Smooth muscle cell (in vitro differentiated cells): ENCODE measurements around the gene GNG7. TPM values are rescaled to one million over a fixed set of nuclear protein-coding genes. Genes with fewer than 3 reads are reported as not detected.

Experiments used
- DNase-seq: peaks from one replicate; lab custom pipeline; 2025; ENCODE audit not compliant: unreplicated experiment; lab: John Stamatoyannopoulos, UW
- H2AFZ ChIP-seq: fragments of 200-600 bp; sonication (generic); 2 replicates; pipeline ENCODE4 v1.6.0; 2016; ENCODE audit warnings: antibody characterized with exemption, low read depth, mild to moderate bottlenecking
- H3F3A ChIP-seq: fragments of 200-600 bp; sonication (generic); 2 replicates; pipeline ENCODE4 v1.6.0; 2017; ENCODE audit warnings: antibody characterized with exemption, low read depth
- H3K27ac ChIP-seq: fragments of 200-600 bp; sonication (generic); 2 replicates; pipeline ENCODE4 v1.5.1; 2016; ENCODE audit warnings: low read depth, mild to moderate bottlenecking
- H3K27me3 ChIP-seq: fragments of 200-600 bp; sonication (generic); 2 replicates; pipeline ENCODE4 v1.6.1; 2016; ENCODE audit warnings: low read depth, mild to moderate bottlenecking
- H3K36me3 ChIP-seq: fragments of 200-600 bp; sonication (generic); 2 replicates; pipeline ENCODE4 v1.5.1; 2016; ENCODE audit warnings: low read depth
- H3K4me1 ChIP-seq: fragments of 200-600 bp; sonication (generic); 2 replicates; pipeline ENCODE4 v1.5.1; 2016; ENCODE audit warnings: low read depth
- H3K4me2 ChIP-seq: fragments of 200-600 bp; sonication (generic); 2 replicates; pipeline ENCODE4 v1.6.0; 2016; ENCODE audit warnings: mild to moderate bottlenecking
- H3K4me3 ChIP-seq: fragments of 200-600 bp; sonication (generic); 2 replicates; pipeline ENCODE4 v1.5.1; 2016; ENCODE audit warnings: mild to moderate bottlenecking
- H3K79me2 ChIP-seq: fragments of 200-600 bp; sonication (generic); 2 replicates; pipeline ENCODE4 v1.6.0; 2016; ENCODE audit warnings: low read depth, mild to moderate bottlenecking
- H3K9ac ChIP-seq: fragments of 200-600 bp; sonication (generic); 2 replicates; pipeline ENCODE4 v1.6.0; 2016; ENCODE audit warnings: low read depth
- H3K9me3 ChIP-seq: fragments of 200-600 bp; sonication (generic); replicated peaks from 2 replicates; pipeline ENCODE4 v1.5.1; 2016; ENCODE audit warnings: low read depth
- H4K20me1 ChIP-seq: fragments of 200-600 bp; sonication (generic); 2 replicates; pipeline ENCODE4 v1.6.0; 2016; ENCODE audit warnings: low read depth
- CTCF ChIP-seq: fragments of 200-600 bp; sonication (generic); IDR thresholded peaks from 2 replicates; pipeline ENCODE4 v1.5.1; 2017; ENCODE audit warnings: borderline replicate concordance, mild to moderate bottlenecking, antibody characterized with exemption; ENCODE audit not compliant: insufficient read depth, poor library complexity, severe bottlenecking
- WGBS: methylation state at CpG from one replicate; pipeline ENCODE4 v1.1.7; 2016; ENCODE audit warnings: low lambda C conversion rate; 5-methylcytosine and 5-hydroxymethylcytosine counted together
- polyA plus RNA-seq: library from polyadenylated mRNA; unstranded; fragments of >200 nt; fragmentation: Nextera tagmentation; extraction: Ambion mirVana; gene quantifications from 2 replicates; pipeline ENCODE4 v1.2.1, GENCODE V29; 2016
- total RNA-seq: library from RNA; depleted of rRNA; stranded (reverse); fragments of >200 nt; gene quantifications from 2 replicates; pipeline ENCODE4 v1.2.3, GENCODE V29; 2014

GNG7 gene
- total and polyA plus RNA-seq, 2 experiments from 2014 or later = 1.7 to 2.6 TPM

DNA sequence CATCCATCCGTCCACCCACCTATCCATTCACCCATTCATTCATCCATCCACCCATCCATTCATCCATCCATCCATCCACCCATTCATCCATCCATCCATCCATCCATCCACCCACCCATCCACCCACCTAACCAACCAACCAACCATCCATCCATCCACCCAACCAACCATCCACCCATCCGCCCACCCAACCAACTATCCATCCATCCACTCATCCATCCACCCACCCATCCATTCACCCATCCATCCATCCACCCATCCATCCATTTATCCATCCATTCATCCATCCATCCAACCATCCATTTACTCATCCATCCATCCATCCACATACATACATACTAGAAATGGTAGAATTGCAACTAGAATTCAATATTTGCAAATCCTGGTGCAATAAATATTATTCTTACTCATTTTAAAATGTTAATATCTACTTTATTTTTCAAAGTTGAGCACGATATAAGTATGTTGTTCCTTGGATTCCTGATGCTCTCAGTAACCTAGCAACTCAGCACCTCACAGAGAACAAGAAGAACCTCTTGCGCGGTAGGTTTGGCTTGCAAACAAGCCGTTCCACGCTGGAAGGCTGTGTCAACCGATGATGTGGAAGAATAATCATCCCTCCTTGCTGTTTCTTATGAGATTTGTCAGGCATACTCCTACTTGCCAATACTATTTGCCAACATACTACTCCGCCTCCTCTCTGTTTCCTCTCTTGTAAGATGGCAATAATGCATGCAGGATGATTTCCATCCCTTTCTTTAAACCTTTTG, 111.7 kb downstream of the GNG7 start:
- no peaks in the 10 kb centered on the region for H3F3A ChIP-seq
- no peaks in the 10 kb centered on the region for H3K36me3 ChIP-seq
- no peak for DNase-seq
- H3K9me3 ChIP-seq = no peaks in the 10 kb centered on the region
- no peak overlapping the region for H3K4me2 ChIP-seq
- no peak overlapping the region for H3K4me3 ChIP-seq
- no peak overlapping the region for H2AFZ ChIP-seq
- H4K20me1 ChIP-seq = no peaks in the 10 kb centered on the region
- H3K4me1 ChIP-seq = peaks cover 8% of the 10 kb centered on the region
- no peak overlapping the region for H3K27ac ChIP-seq
- H3K27me3 ChIP-seq = no peaks in the 10 kb centered on the region
- H3K9ac ChIP-seq = no peak overlapping the region
- H3K79me2 ChIP-seq = no peaks in the 10 kb centered on the region
- WGBS = 97% methylated on average over 8 of the region's 9 CpGs
- no peak for TF ChIP-seq CTCF

DNA sequence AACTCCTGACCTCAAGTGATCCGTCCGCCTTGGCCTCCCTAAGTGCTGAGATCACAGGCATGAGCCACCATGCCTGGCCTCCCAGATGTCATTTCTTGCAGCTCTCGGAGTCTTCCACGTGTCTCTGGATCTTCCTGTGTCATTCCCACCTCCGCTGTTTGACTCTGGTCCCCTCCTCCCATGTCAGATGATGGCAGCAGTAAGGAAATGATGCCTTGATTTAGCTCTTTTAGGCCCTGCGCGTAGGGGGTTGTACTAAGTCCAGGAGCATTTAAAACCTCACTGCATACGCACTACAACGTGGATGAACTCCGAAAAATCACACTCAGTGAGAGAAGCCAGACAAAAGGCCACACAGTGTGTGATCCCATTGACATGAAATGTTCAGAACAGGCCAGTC, 113.1 kb downstream of the GNG7 start:
- TF ChIP-seq CTCF = no peak
- no peaks in the 10 kb centered on the region for H3K36me3 ChIP-seq
- 93% methylated on average over 10 of the region's 10 CpGs for WGBS
- no peak overlapping the region for H3K9ac ChIP-seq
- H3K9me3 ChIP-seq = no peaks in the 10 kb centered on the region
- no peaks in the 10 kb centered on the region for H3F3A ChIP-seq
- no peak overlapping the region for H3K4me3 ChIP-seq
- no peak overlapping the region for H3K4me2 ChIP-seq
- no peak for DNase-seq
- no peak overlapping the region for H2AFZ ChIP-seq
- no peak overlapping the region for H3K27ac ChIP-seq
- H3K4me1 ChIP-seq = peaks cover 8% of the 10 kb centered on the region
- no peaks in the 10 kb centered on the region for H4K20me1 ChIP-seq
- no peaks in the 10 kb centered on the region for H3K79me2 ChIP-seq
- H3K27me3 ChIP-seq = no peaks in the 10 kb centered on the region

DNA sequence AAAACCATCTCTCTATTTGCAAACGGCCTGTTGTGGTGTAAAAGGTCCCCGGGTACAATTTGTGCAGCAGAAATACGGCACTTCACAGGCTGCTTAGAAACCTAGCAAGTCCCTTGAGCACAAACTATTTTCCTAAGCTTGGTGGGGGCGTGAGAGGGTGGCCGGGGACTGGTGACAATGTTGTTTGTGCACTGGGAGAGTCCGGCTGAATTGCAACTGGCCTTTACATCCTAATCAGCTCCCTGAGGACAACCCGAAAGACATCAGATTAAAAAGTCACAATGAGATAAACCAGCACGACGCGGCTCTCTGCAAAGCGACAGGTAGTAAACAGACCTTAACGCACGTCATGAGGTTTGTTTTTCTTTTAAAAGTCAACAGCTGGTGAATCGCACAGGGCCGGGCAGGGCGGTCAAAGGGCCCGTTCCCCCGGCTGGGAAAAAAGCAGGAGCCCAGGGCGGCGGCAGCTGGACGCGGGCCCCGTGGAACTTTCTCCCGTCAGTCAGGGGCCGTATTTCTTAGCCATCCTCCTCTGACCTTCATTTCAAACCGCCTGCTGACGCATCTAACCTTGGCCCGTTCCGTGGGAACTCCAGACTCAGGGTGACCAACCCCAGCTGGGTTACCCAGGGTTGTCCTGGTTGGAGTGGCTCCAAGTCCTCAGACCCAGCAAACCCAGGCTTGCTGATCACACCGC, 114.3 kb downstream of the GNG7 start:
- H3K4me2 ChIP-seq = peak overlapping the region; percentile 11
- H3K36me3 ChIP-seq = no peaks in the 10 kb centered on the region
- H2AFZ ChIP-seq = no peak overlapping the region
- no peak overlapping the region for H3K9ac ChIP-seq
- H3K4me1 ChIP-seq = peaks cover 8% of the 10 kb centered on the region
- H4K20me1 ChIP-seq = no peaks in the 10 kb centered on the region
- no peak overlapping the region for H3K27ac ChIP-seq
- peaks cover 8% of the 10 kb centered on the region for H3K9me3 ChIP-seq
- no peak for DNase-seq
- 74% methylated on average over 30 of the region's 30 CpGs for WGBS
- TF ChIP-seq CTCF = no peak
- no peaks in the 10 kb centered on the region for H3K79me2 ChIP-seq
- no peaks in the 10 kb centered on the region for H3K27me3 ChIP-seq
- no peaks in the 10 kb centered on the region for H3F3A ChIP-seq
- no peak overlapping the region for H3K4me3 ChIP-seq
